NCI-H226 (cell line): ENCODE measurements around the gene TRIM26.

Experiments used
- DNase-seq: peaks from one replicate; pipeline ENCODE4 v3.0.0-alpha.2; 2015

TRIM26 gene

DNA sequence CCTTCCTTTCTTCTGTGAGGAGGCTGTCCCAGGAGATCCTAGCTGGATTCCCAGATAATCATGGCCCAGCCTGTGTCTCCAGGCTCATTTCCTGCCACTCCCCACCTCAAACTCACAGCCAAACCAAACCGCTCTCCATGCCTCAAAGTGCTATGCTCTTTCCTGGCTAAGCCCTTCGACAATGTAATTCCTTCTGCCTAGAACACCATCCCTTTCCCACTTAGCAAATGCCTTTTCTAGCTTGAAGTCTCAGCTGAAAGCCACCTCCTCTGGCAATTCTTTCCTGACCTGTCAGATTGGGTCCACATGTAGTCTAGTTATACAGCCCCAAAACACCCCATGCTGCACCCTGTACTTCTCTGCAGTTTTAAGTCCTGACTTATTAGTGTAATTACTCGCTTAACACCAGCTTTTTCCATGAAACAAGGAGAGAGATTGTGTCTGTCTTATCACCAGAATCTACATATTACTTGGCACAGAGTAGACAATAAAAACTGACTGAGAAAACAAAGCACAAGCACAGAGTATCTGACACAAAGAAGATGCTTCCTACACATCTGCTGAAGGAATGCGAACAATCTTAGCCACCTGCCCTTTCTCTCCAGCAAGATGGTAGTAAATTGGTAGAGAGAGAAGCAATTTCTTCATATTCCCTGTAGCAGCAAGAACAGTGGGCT, 5.4 kb downstream of the TRIM26 start:
- peak; percentile 71 for DNase-seq

DNA sequence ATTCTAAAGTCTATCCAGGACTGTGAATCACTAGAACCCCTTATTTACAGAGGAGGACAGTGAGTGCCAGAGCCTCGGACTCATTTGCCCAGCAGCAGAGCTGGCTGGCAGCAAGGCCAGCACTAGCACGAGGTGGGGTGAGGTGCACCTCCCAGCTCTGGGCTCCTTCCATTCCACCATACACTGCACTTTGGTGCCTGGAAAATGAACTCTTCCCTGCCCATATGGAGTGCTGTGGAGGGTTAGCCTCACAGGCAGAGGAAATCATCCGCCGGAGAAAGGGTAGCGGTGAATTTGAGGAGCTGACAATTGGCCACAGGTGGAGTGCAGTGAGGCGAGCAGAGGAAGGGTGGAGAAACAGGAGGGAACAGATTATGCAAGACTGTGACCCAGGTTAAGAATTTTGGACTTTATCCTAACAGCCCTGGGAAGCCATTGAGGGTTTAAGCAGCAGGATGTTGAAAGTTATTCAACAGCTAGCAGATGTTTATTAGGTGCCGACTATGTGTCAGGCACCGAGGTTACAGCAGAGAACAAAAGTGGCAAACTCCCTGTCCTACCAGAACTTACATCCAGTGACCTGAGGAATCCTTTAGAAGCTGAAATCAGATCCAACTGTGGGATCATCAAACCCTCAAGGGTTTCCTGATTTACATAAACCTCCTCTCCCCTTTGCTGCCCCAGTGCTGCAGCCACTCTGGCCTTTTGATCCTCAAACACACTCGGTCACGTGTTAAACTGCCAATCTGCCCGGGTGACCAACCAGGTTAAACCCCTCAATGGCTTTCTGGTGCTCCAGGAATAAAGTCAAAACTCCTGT, 6.2 kb downstream of the TRIM26 start:
- DNase-seq: peak; percentile 54

DNA sequence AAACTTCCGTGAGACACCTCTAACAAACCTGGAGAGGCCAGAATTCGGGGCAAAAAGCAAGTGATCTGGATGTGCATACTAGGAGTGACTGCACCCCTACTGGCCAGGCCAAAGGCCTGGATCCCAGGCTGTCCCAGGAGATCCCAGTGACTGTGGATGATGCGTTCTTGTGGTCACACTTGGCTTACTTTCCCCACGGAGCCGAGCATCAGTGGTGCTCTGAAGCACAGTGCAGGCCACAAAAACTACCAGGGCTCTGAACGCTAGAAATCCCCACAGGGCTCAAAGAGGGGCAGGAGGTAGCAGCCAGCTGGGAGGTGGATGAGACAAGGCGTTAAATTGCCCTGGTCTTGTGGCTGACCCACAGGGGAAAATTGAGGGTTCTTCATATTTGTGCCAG, 7.1 kb downstream of the TRIM26 start:
- no peak for DNase-seq

DNA sequence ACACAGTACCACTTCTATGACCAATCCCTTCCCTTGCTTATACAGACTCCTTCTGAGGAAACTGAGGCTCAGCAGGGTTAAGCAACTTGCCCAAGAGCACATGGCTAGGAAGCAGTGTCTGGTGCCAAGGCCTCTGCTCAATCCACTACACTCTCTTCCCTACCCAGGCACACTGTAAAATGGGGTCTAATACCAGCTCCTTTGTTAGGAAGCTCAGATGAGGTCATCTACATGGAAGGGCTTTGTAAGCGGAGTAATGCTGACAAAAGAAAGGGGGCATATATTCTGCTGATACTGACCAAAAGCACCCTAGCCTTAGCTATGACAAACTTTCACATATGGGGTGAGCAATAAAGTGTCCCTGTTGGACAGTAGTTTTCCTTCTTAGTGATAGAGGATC, 9.1 kb downstream of the TRIM26 start:
- DNase-seq: no peak

DNA sequence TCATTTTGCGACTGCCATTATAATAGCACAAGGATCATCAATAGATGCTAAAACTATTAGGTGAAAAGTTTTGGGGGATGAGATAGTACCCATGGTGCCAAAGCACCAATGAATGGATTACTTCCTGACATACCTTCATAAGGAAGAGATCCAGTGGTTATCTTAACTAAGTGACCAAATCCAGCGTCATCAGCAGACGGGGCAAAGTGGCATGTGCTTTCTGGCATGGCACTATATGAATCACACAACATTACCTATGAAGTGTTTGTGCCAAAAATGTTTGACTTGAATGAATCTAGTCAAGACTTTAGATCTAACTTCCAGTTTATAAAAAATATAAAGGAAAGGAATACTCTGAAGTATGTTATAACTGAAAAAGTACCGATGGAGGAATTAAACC, 10.8 kb downstream of the TRIM26 start:
- no peak for DNase-seq

DNA sequence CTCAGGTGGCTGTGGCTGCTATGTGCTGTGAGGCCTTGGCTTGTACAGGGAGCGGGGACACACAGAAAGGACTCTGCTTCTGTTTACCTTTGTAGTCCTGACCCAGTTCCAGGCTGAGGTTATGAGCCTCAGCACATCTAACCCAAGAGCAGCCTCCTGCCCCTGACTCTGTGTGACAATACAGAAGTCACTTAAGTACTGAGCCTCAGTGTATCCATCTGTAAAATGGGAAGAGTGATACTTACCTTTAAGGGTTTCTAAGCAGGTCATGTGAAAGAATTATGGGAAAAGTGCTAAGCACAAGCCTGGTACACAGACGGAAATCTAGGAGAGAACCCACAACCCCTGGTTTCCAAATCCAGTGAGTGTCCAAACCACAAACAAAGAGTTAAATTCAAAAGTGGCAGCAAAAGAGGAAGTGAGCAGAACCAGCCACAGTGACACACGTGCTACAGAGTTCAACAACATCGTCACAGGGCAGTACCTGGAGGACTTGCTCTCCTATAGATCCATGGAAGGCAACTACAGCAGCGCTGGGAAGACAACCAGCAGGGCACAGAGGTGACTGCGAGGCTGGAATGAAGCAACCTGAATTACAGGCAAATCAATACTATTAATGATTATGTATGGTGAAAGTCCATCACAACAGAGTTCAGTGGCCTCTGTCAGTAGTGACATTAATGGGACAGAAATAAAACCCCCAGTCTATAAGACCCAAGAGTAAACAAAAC, 12.5 kb downstream of the TRIM26 start:
- no peak for DNase-seq

DNA sequence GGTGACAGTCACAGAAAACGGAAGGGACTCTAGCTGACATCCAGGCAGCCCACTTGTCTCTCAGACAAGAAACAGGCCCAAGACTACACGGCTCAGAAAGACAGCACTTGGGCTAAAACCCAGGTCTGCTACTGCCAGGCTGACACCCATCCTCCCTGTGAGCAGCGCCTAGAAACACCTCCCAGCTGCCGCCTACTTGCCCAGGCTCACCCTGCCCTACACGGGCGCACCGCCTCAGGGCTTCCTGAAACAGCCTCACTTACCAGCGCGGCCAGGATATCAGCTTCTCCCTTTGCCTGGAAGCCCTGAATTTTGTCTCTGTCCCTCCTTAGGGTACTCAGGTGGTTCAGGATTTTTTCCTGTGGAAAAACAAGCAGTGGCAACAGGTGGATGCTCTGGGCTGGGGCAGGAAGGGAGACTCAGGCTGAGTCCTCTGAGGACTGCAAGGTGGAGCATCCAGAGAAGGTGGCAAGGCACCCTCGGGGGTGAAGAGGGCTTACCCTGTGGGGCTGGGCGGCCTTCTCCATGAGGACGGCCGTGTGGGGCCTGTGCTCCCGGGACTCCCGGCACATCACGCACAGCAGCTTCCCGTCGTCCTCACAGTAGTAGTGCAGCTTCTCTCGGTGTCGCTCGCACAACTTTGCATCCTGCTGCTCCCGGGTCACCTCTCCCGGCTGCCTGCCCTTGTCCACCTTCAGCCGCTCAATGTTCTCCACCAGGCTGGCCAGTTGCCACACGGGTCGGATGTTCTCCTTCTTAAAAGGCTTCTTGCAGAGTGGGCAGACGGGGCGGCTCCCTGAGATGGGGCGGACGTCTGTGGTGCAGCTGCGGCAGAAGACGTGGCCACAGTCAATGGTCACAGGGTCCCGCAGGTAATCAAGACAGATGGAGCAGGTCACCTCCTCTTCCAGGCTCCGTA, 14.8 kb downstream of the TRIM26 start:
- DNase-seq: no peak

DNA sequence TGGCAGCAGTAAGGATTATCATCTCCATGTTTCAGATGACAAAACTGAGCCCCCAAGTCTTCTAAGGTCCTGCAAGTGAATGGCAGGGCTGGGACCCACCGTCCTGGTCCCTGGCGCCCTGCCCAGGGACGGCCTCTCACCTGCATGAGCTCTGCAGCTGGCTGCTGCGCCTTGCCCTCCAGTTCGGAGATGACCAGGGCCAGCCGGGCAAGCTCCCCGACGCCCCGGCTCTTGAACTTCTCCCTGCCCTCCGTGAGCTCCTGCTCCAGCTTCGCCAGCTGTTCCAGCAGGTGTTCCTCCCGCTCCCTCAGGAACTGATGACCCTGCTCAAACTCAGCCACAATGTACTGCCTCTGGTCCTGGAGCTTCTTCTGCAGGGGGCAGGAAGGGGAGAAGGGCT, 16.8 kb downstream of the TRIM26 start:
- no peak for DNase-seq

DNA sequence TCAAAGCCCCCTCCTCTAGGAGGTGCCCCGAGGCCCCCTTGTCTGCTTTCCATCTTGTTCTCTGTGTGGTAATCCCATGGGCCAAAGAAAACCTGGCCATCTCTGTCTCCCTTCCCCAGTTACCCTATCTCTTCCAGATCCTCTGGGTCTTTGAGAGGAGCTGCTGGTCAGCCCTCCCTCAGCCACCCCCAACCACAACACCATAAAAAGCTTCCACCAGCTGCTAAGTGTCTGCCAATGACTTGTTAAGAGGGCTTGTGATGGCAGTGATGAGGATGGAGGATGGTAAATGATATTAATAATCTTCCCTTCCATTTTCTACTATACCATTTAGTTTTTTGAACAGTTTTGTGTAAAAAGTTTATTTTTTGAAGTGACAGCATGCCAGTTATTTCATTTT, 17.3 kb downstream of the TRIM26 start:
- no peak for DNase-seq

DNA sequence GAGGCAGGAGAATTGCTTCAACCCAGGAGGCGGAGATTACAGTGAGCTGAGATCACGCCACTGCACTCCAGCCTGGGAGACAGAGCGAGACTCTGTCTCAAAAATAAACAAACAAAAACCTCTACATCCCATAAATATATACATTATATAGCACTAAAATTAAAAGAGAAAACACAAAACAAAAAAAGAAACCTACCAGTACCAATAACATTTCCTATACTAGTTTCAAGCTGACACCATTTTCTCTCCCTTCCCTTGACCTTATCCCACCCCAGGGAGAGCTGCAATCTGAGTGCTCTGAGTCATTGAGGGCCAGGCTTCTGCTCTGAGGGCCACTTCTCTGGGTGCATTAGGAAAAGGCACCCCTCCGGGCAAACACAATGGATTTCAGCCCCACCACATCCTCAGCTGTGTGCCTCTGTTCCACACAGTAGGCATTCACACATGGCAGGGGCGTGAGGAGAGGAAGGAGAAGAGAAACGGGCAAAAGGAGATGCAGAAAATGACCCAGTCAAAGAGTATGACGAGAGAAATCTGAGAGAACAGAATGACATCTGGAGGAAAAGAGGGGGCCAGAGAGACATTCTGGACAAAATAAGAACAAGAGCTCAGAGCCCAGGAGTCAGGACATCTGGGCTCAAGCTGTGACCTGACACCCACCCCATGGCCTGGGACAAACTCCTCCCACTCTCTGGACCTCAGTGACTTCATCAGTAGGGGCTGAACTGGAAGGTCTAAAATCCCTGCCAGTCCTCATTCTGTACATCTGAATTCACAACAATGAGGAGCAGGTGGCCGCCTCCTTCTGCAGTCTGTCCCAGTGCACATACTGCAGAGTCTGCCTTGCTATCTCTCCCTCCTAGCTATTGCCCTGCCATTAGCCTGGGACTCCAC, 18.2 kb downstream of the TRIM26 start:
- no peak for DNase-seq

DNA sequence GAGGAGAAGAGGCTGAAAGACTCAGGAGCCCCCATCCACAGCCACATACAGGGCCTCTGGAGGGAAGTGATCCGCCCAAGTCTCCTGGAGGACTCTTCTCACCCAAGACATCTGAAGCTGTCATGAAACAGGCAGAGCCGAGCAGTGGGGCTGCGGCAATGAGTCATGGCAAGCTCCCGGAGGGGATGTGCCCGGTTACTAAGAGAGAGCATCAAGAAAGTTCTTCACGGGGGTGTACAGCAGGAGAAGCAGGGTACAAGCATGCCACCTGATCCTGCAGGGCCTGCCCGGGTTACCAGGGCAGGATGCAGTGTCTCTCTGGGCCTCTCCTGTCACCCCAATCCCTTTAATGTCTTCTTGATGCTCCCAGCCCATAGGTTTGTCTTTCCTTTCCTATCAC, 21.1 kb downstream of the TRIM26 start:
- DNase-seq: peak; percentile 16

DNA sequence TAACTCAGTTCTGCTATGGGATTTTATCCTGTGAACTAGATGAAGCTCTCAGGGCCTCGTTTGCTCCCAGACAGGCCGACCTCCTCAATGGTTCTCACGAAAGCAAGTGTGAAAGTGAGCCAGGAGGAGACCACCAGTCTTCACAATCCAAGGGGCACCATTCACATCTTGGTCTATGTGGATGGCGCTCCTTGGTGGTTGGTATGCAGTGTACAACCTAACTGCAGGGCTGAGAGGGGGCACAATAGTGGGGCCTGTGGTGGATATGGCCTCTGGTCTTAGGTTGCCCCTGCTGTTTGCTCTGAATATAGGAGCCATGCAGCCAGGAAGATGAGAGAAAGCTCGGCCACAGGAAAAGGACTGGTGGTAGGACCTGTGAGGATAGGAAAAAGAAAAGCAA, 24.7 kb downstream of the TRIM26 start:
- no peak for DNase-seq

DNA sequence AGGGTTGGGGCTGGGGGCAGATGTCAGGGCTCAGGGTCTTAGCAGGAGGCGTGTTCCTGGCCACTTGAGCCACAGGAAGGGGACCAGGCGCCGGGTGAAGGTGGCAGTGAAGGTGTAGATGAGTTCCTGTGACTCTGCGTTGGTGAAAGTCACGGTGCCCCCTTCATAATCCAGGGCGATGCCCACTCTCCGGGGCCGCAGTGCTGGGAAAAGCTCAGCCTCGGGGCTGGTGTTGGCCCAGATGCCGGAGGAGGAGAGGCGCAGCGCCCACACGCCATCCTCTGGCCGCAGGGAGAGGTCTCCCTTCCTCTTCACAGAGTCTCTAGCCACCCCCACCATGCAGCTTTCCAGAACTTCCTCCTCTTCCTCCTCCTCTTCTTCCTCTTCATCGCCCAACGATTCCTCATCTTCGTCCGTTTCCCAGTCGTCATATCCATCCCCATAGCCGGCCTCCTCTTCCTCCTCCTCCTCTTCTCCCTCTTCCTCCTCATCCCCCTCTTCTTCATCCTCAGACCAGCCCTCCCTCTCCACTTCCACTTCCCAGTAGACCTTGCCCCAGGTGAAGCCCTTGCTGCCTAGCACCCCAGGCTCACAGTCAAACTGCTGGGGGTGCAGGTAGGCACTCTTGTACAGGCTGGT, 27.2 kb downstream of the TRIM26 start:
- DNase-seq: no peak

DNA sequence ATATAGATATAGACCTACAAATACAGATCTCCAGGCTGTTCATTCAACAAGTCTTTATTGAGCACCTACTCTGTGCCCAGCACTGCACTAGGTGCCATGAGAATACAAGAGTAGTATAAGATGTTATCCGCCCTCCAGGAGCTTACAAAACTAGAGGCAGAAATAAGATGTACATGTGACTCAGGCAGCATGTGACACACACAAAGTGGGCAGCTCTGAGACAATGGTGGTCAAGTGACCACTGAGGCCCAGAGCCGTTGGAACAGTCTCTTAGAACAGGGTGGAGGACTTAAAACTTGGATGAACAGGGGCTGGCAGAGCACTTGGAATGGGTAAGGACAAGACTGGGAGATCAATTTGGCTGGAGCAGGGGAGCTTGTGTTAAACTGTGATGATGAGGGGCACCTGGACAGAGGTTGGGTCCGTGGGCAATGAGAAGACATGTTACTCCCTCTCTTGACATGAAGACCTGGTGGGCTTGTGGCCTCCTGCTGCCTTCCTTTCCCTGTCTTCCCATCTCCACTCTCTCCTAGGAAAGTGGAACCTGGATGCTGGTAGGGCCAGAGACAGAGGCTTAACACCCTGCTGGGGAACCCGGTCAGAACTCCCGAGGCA, 28.7 kb downstream of the TRIM26 start:
- no peak for DNase-seq

DNA sequence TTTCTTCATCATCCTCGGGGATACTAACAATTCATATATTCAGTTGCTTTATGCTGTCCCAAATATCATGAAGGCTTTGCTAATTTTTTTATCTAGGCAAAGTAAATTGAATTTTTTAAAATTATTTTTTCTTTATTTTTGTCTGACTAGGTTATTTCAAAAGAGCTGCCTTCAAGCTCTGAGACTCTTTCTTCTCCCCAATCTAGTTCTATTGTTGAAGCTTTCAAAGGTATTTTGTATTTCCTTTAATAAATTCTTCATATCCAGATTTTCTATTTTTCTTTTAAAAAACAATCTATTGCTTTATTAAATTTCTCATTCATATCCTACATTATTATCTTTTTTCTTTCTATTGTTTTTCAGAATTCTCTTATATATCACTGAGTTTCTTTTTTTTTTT, 33.1 kb downstream of the TRIM26 start:
- DNase-seq: no peak

DNA sequence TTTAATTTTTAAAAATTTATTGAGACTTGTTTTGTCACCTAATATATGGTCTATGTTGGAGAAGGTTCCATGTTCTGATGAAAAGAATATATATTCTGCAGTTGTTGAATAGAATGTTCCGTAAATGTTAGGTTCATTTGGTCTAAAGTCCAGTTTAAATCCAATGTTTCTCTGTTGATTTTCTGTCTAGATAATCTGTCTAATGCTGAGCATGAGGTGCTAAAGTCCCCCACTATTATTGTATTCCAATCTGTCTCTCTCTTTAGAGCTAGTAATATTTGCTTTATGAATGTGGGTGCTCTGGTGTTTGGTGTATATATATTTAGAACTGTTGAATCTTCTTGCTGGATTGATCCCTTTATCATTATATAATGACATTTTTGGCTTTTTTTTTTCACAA, 34.4 kb downstream of the TRIM26 start:
- no peak for DNase-seq

DNA sequence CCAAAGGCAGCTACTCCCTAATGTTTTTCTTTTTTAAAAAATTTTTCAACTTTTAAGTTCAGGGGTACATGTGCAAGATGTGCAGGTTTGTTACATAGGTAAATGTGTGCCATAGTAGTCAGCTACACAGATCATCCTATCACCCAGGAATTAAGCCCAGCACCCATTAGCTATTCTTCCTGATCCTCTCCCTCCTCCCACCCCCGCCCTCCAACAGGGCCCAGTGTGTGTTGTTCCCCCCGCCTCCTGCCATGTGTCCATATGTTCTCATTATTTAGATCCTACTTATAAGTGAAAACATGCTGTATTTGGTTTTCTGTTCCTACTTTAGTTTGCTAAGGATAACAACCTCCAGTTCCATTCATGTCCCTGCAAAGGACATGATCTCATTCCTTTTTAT, 37.4 kb downstream of the TRIM26 start:
- DNase-seq: no peak

DNA sequence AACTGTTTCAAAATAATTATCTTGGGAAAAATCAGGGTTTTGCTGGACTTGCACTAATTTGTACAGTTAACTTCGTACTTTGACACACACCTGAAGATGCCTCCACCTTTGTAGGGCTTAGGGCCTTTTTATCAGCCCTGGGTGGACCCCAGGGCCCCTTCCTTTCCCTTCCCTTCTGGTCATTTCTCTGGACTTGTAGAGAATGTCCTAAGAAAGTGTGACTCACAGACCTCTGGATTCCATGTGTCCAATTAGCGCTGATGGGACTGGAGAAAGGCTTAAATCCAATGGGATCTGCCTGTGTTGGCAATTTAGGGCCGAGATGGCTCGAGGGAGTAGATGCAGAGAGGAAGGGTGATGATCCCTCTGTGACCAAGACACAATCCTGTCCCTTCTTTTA, 40.5 kb downstream of the TRIM26 start:
- DNase-seq: no peak

DNA sequence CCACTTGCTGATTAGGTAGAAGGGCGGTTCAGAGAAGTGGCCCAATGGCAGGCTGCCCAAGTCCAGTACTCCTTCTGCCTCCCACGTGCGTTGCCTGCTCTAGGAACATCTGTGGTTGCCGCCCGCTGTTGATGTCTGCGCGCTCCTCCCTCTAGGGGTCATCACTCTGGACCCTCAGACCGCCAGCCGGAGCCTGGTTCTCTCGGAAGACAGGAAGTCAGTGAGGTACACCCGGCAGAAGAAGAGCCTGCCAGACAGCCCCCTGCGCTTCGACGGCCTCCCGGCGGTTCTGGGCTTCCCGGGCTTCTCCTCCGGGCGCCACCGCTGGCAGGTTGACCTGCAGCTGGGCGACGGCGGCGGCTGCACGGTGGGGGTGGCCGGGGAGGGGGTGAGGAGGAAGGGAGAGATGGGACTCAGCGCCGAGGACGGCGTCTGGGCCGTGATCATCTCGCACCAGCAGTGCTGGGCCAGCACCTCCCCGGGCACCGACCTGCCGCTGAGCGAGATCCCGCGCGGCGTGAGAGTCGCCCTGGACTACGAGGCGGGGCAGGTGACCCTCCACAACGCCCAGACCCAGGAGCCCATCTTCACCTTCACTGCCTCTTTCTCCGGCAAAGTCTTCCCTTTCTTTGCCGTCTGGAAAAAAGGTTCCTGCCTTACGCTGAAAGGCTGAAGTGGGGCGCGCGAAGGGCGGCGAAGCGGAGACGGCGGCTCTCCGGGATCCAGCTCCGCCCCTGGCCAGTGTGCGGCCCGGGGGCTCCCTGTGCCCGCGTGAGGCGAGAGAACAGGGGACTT, 41.3 kb downstream of the TRIM26 start:
- DNase-seq: no peak
